Heart right ventricle (tissue), 16 donors: ENCODE data around the gene DLGAP1. TPM values are rescaled to one million over a fixed set of nuclear protein-coding genes. Genes with fewer than 3 reads are reported as not detected.

Experiments
- ATAC-seq, 8 donors: fragments of 200-7000 bp; cut with Tn5 transposase; one replicate each; pipeline ENCODE4 v1.9.1; 2020; ENCODE audit warnings: mild to moderate bottlenecking in 8 of 8, moderate library complexity in 8 of 8, moderate number of reproducible peaks in 1 of 8
- DNase-seq, 2 donors: peaks; one replicate each; pipeline ENCODE4 v3.0.0-alpha.2; 2020
- H3K27ac ChIP-seq, 10 donors: fragments of 200-600 bp; sonication (generic) in 2 of 10; one replicate each; pipeline versions ENCODE4 v1.5.0 to v1.8.0; 2020 to 2022; ENCODE audit warnings: mild to moderate bottlenecking in 3 of 10
- H3K27me3 ChIP-seq, 7 donors: fragments of 200-600 bp; one replicate each; pipeline ENCODE4 v1.8.0; 2021 to 2022; ENCODE audit warnings: mild to moderate bottlenecking in 2 of 7
- H3K36me3 ChIP-seq, 9 donors: fragments of 200-600 bp; sonication (generic) in 1 of 9; one replicate each; pipeline versions ENCODE4 v1.5.0 to v1.8.0; 2020 to 2022; ENCODE audit warnings: mild to moderate bottlenecking in 2 of 9
- H3K4me1 ChIP-seq, 9 donors: fragments of 200-600 bp; sonication (generic) in 1 of 9; one replicate each; pipeline versions ENCODE4 v1.5.0 to v1.8.0; 2020 to 2022; ENCODE audit warnings: mild to moderate bottlenecking in 4 of 9
- H3K4me3 ChIP-seq, 10 donors: fragments of 200-600 bp; sonication (generic) in 2 of 10; one replicate each; pipeline versions ENCODE4 v1.5.0 to v1.8.0; 2020 to 2022; ENCODE audit warnings: mild to moderate bottlenecking in 7 of 10, moderate library complexity in 2 of 10
- H3K9me3 ChIP-seq, 11 donors: fragments of 200-600 bp in 10 of 11; sonication (generic) in 2 of 11; one replicate each; pipeline versions ENCODE4 v1.5.0 to v1.8.0; 2013 to 2022; ENCODE audit warnings: mild to moderate bottlenecking in 2 of 11, control low read depth in 1 of 11, moderate library complexity in 1 of 11
- WGBS, 2 donors: extraction: QIAGEN DNeasy Blood & Tissue Kit; methylation state at CpG; one replicate each; pipeline ENCODE4 v1.1.7; 2013; ENCODE audit warnings: inconsistent platforms in 1 of 2; 5-methylcytosine and 5-hydroxymethylcytosine counted together
- intact Hi-C, 10 donors: fragments of 100-400 bp; cut with DNase I; formaldehyde crosslinking; loops; one replicate each; pipeline versions ENCODE4 v1.11.1 to v1.14.2; 2022
- polyA plus RNA-seq, 2 donors: library from polyadenylated mRNA; stranded (reverse); fragments of 200-250 nt; gene quantifications; one replicate each; pipeline ENCODE4 v1.2.3, GENCODE V29; 2013
- total RNA-seq, 10 donors: library from RNA; stranded (reverse); fragmentation: NEBNext Ultra II Directional in 3 of 10; extraction: Animal tissue kit (Norgen Biotek cat#: 25700) in 3 of 10; gene quantifications; one replicate each; pipeline versions ENCODE4 v1.2.1 to v1.2.4, GENCODE V29; 2021 to 2023
- TF ChIP-seq, protein P1 (sequence below), 9 donors: fragments of 200-600 bp; sonication (generic) in 2 of 9; IDR thresholded peaks; one replicate each; pipeline versions ENCODE4 v1.5.0 to v1.8.0; 2021 to 2022; ENCODE audit warnings: antibody characterized with exemption in 9 of 9, mild to moderate bottlenecking in 5 of 9, moderate library complexity in 1 of 9
- donor health status: Arrhythmogenic right ventricular cardiomyopathy.
- donor health status: ischemic (EF 13 %, LVEDD 7.1; RV severe dilation, severe dysfunction).
- donor health status: healthy with polysubstance abuse.
- donor health status: DM: no; HTN: yes; CAD: no.
- donor health status: DM: no; HTN: no; CAD: no.
- donor health status: ischemic (EF 25% LVEDD 6.9; RV normal size, moderate dysfunction).
- donor health status: ischemic (EF 25% LVEDD 5.7; RV mildly dilated, moderate dysfunction).
- donor health status: healthy.
- donor health status: DM: yes; HTN: yes; CAD: no.
- donor health status: Ischemic cardiomyopathy.
- donor health status: ischemic (EF 35%, LVEDD 5.7; RV mildly dilated, moderate dysfunction).
- donor health status: nonischemic (EF 11% LVEDD 7.7; RV severe dilation, severe dysfunction).
- donor health status: DM: yes; HTN: yes; CAD: no.
- donor health status: PGD.
- donor health status: ischemic (EF 29% LVEDD 5.4; RV normal size, mild dysfunction).
- donor health status: nonischemic (EF 23%, LVEDD 6.1; RV moderate dilation, normal function).

Gene DLGAP1
- total and polyA plus RNA-seq, 12 donors: 0.07 to 7.2 (median 1.0) TPM; not detected in 2

DNA sequence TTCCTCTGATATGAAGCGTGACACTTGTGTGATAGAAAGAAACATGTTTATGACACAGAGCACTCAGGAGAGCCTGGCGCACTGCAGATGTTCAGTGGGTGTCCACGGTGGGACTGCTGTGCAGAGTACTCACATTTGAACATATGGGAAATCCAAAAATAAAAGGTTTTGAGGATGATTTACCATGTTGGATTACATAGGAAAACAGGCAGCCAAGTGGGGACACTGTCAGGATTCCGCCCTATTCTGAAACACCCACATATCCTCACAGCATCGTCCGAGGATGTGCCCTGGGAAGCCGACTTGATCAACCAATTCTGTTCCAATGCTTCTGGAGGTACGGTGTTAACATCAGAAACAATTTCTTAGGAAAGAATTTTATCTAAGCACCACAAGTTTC lies 741.4 kb downstream of the DLGAP1 start:
- 73 to 74% methylated on average over 8 of the region's 8 CpGs for WGBS, 2 donors
- TF ChIP-seq, protein P1, sequence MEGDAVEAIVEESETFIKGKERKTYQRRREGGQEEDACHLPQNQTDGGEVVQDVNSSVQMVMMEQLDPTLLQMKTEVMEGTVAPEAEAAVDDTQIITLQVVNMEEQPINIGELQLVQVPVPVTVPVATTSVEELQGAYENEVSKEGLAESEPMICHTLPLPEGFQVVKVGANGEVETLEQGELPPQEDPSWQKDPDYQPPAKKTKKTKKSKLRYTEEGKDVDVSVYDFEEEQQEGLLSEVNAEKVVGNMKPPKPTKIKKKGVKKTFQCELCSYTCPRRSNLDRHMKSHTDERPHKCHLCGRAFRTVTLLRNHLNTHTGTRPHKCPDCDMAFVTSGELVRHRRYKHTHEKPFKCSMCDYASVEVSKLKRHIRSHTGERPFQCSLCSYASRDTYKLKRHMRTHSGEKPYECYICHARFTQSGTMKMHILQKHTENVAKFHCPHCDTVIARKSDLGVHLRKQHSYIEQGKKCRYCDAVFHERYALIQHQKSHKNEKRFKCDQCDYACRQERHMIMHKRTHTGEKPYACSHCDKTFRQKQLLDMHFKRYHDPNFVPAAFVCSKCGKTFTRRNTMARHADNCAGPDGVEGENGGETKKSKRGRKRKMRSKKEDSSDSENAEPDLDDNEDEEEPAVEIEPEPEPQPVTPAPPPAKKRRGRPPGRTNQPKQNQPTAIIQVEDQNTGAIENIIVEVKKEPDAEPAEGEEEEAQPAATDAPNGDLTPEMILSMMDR (IDR thresholded peaks at IDR 0.05): no peak
- Histone ChIP-seq H3K4me1 (peaks cover 0 to 19% (median 0%) of the 10 kb centered on the region in 9 donors), H3K27me3 (peaks cover 0 to 10% (median 0%) of the 10 kb centered on the region in 7 donors), H3K27ac (no peak overlapping the region), H3K9me3 (no peaks in the 10 kb centered on the region), H3K4me3 (no peak overlapping the region), H3K36me3 (no peaks in the 10 kb centered on the region)
- DNase-seq: no peak
- intact Hi-C loops: loop anchor here in 2 of 10 donors (10.0 kb wide), 3 partner anchors 51 to 161 kb away; no protein-coding TSS in a partner anchor
- no peak for ATAC-seq

- DNase-seq: no peak
- no peak for ATAC-seq
- Histone ChIP-seq H3K27ac (no peak overlapping the region), H3K4me1 (peaks cover 0 to 19% (median 0%) of the 10 kb centered on the region in 9 donors), H3K27me3 (peaks cover 0 to 7% (median 0%) of the 10 kb centered on the region in 7 donors), H3K4me3 (no peak overlapping the region), H3K9me3 (no peaks in the 10 kb centered on the region), H3K36me3 (no peaks in the 10 kb centered on the region)
- intact Hi-C loops: loop anchor here in 2 of 10 donors (10.0 kb wide), 3 partner anchors 52 to 162 kb away; no protein-coding TSS in a partner anchor
- TF ChIP-seq, protein P1 (IDR thresholded peaks at IDR 0.05): no peak
- 56 to 65% methylated on average over 4 of the region's 4 CpGs for WGBS, 2 donors
These were observed 741.9 kb downstream of the DLGAP1 start for GRCh38 chr18:3713166-3713565.

DNA sequence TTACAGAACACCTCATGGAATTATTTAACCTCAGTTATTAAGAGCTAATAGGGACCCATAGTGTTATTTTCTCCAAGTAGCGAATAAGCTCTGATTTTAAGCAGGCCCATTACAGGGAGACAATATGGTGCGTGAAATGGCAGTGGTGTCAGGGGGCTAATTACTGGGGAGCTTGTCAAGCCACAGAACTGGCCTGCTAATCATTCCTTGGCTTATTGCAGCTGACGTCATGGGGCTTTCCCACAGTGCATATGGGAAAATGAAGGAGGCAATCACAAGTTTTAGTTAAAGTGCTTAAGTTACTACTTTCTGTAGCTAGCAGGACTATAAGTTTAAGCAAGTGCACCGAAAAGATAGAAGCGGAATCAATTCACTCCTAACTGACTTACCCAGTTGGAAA lies 742.6 kb downstream of the DLGAP1 start:
- peaks cover 0 to 17% (median 0%) of the 10 kb centered on the region in 9 donors for H3K4me1 ChIP-seq
- no peaks in the 10 kb centered on the region for H3K9me3 ChIP-seq
- no peak for ATAC-seq
- no peak overlapping the region for H3K27ac ChIP-seq
- TF ChIP-seq, protein P1 (IDR thresholded peaks at IDR 0.05): no peak
- 78 to 81% methylated on average over 5 of the region's 5 CpGs for WGBS, 2 donors
- no peak overlapping the region for H3K4me3 ChIP-seq
- DNase-seq: no peak
- H3K27me3 ChIP-seq: peaks cover 0 to 7% (median 0%) of the 10 kb centered on the region in 7 donors
- intact Hi-C loops: loop anchor here in 2 of 10 donors (10.0 kb wide), 3 partner anchors 52 to 162 kb away; no protein-coding TSS in a partner anchor
- H3K36me3 ChIP-seq: no peaks in the 10 kb centered on the region

GRCh38 chr18:3710712-3711301 lies 744.3 kb downstream of the DLGAP1 start:
- H3K27ac ChIP-seq: peak overlapping the region in 1 of 10 donors; percentile 47
- no peak overlapping the region for H3K4me3 ChIP-seq
- DNase-seq (peak in 1 of 2 donors; percentile 35), ATAC-seq (peak; percentile 47 to 81 (median 76))
- whole genome bisulfite sequencing, 2 donors: 34 to 66% methylated on average over 8 of the region's 8 CpGs
- intact Hi-C loops: loop anchor here in 2 of 10 donors (10.0 kb wide), 3 partner anchors 54 to 164 kb away; no protein-coding TSS in a partner anchor
- peaks cover 0 to 18% (median 0%) of the 10 kb centered on the region in 9 donors for H3K4me1 ChIP-seq
- no peaks in the 10 kb centered on the region for H3K36me3 ChIP-seq
- TF ChIP-seq, protein P1 (IDR thresholded peaks at IDR 0.05): no peak
- H3K9me3 ChIP-seq: no peaks in the 10 kb centered on the region
- peaks cover 0 to 3% (median 0%) of the 10 kb centered on the region in 7 donors for H3K27me3 ChIP-seq
